ENCODE results near the gene UPK3A. TPM values are rescaled to one million over a fixed set of nuclear protein-coding genes. Genes with fewer than 3 reads are reported as not detected.

UPK3A gene
- total RNA-seq, 1 donor from 2014 or later, result 0.87 TPM

GRCh38 chr22:45336971-45337431 is 52.3 kb downstream of the UPK3A start:
- no peaks in the 10 kb centered on the region for H3K27me3 Mint-ChIP-seq (ENCODE audit: low read depth)
- no peaks in the 10 kb centered on the region for H3K4me1 Mint-ChIP-seq
- DNase-seq (ENCODE audit: low spot score in 2 of 2, unreplicated experiment in 2 of 2), result no peak
- H3K4me3 Mint-ChIP-seq, result no peak overlapping the region
- H3K36me3 Mint-ChIP-seq, result peaks cover 37% of the 10 kb centered on the region
- no peaks in the 10 kb centered on the region for H3K9me3 Mint-ChIP-seq
- TF ChIP-seq CTCF (IDR thresholded peaks at IDR 0.05; ENCODE audit: unreplicated experiment), result no peak
- H3K27ac Mint-ChIP-seq, result no peak overlapping the region

GRCh38 chr22:45337536-45337935 is 52.8 kb downstream of the UPK3A start:
- TF ChIP-seq CTCF (IDR thresholded peaks at IDR 0.05; ENCODE audit: unreplicated experiment), result no peak
- H3K9me3 Mint-ChIP-seq, result no peaks in the 10 kb centered on the region
- no peak overlapping the region for H3K27ac Mint-ChIP-seq
- DNase-seq (ENCODE audit: low spot score in 2 of 2, unreplicated experiment in 2 of 2), result no peak
- peaks cover 37% of the 10 kb centered on the region for H3K36me3 Mint-ChIP-seq
- H3K4me1 Mint-ChIP-seq, result no peaks in the 10 kb centered on the region
- no peak overlapping the region for H3K4me3 Mint-ChIP-seq
- no peaks in the 10 kb centered on the region for H3K27me3 Mint-ChIP-seq (ENCODE audit: low read depth)

- Mint-ChIP-seq H3K36me3 (peaks cover 35% of the 10 kb centered on the region), H3K27me3 (ENCODE audit: low read depth) (no peaks in the 10 kb centered on the region), H3K4me3 (no peak overlapping the region), H3K9me3 (no peaks in the 10 kb centered on the region), H3K27ac (no peak overlapping the region), H3K4me1 (no peaks in the 10 kb centered on the region)
- DNase-seq (ENCODE audit: low spot score in 2 of 2, unreplicated experiment in 2 of 2), result no peak
- TF ChIP-seq CTCF (IDR thresholded peaks at IDR 0.05; ENCODE audit: unreplicated experiment), result no peak
Measured at GRCh38 chr22:45338795-45339194, 54.0 kb downstream of the UPK3A start.

GRCh38 chr22:45340323-45340722 is 55.6 kb downstream of the UPK3A start:
- Mint-ChIP-seq H3K27me3 (ENCODE audit: low read depth) (no peaks in the 10 kb centered on the region), H3K4me3 (no peak overlapping the region), H3K4me1 (peaks cover 2% of the 10 kb centered on the region), H3K36me3 (peaks cover 29% of the 10 kb centered on the region), H3K27ac (no peak overlapping the region), H3K9me3 (no peaks in the 10 kb centered on the region)
- TF ChIP-seq CTCF (IDR thresholded peaks at IDR 0.05; ENCODE audit: unreplicated experiment), result no peak
- no peak for DNase-seq (ENCODE audit: low spot score in 2 of 2, unreplicated experiment in 2 of 2)

- Mint-ChIP-seq H3K9me3 (no peaks in the 10 kb centered on the region), H3K4me1 (peaks cover 5% of the 10 kb centered on the region), H3K4me3 (no peak overlapping the region), H3K27ac (no peak overlapping the region), H3K36me3 (peaks cover 27% of the 10 kb centered on the region), H3K27me3 (ENCODE audit: low read depth) (no peaks in the 10 kb centered on the region)
- no peak for TF ChIP-seq CTCF (IDR thresholded peaks at IDR 0.05; ENCODE audit: unreplicated experiment)
- no peak for DNase-seq (ENCODE audit: low spot score in 2 of 2, unreplicated experiment in 2 of 2)
Measured at GRCh38 chr22:45341498-45341897, 56.7 kb downstream of the UPK3A start.

GRCh38 chr22:45343143-45343542 is 58.4 kb downstream of the UPK3A start:
- Mint-ChIP-seq H3K27me3 (ENCODE audit: low read depth) (no peaks in the 10 kb centered on the region), H3K4me1 (peaks cover 5% of the 10 kb centered on the region), H3K27ac (no peak overlapping the region), H3K9me3 (no peaks in the 10 kb centered on the region), H3K4me3 (no peak overlapping the region), H3K36me3 (peaks cover 18% of the 10 kb centered on the region)
- no peak for DNase-seq (ENCODE audit: low spot score in 2 of 2, unreplicated experiment in 2 of 2)
- TF ChIP-seq CTCF (IDR thresholded peaks at IDR 0.05; ENCODE audit: unreplicated experiment), result no peak

Data from mesothelial cell of epicardium (in vitro differentiated cells).